PFSK-1 (cell line): ENCODE data around the gene PPP2R3C.

Experiments
- FOXP2 ChIP-seq: optimal IDR thresholded peaks from 2 replicates; pipeline ENCODE3; 2011; ENCODE audit warnings: borderline replicate concordance, control low read depth, inconsistent platforms; ENCODE audit not compliant: insufficient read depth; ENCODE audit errors: extremely low read length, extremely low read depth
- POLR2AphosphoS5 ChIP-seq: IDR thresholded peaks from 2 replicates; pipeline ENCODE4 v1.6.1; 2012; ENCODE audit warnings: low read depth, mild to moderate bottlenecking, control low read depth, low read length, moderate library complexity
- SIN3A ChIP-seq: IDR thresholded peaks from 2 replicates; pipeline ENCODE4 v1.6.1; 2012; ENCODE audit warnings: mild to moderate bottlenecking, low read length, moderate library complexity, borderline replicate concordance; ENCODE audit not compliant: insufficient read depth
- TAF1 ChIP-seq: IDR thresholded peaks from 2 replicates; pipeline ENCODE4 v1.6.1; 2012; ENCODE audit warnings: low read length, control low read depth, borderline replicate concordance; ENCODE audit not compliant: insufficient read depth
- TF ChIP-seq, protein P1 (sequence below), 2 experiments: IDR thresholded peaks; 2 replicates each; pipeline versions ENCODE4 v1.6.1 to v1.8.0; 2011 to 2012; ENCODE audit warnings: low read depth in 2 of 2, low read length in 2 of 2, control low read depth in 1 of 2, inconsistent platforms in 1 of 2, mild to moderate bottlenecking in 1 of 2, moderate library complexity in 1 of 2; ENCODE audit not compliant: insufficient read depth in 1 of 2

PPP2R3C gene

DNA sequence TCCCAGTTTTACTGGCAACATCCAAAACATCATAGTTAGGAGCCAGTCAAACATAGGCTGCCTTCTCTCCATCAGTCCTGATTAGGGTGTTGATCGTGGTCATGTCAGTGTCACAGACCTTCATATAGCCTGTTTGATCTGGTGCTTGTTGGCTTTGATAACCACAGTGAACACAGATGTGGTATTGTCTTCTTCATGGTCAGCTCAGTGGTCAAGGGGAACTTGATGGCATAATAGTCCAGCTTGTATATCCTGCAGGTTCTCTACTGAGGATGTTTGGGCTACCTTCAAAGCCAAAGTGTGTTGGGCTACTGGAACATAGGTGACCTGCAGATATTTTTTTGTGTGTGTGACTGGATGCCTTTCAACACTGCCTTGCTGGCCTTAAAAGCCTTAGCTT is 22.2 kb upstream of the PPP2R3C start:
- TF ChIP-seq, protein P1, sequence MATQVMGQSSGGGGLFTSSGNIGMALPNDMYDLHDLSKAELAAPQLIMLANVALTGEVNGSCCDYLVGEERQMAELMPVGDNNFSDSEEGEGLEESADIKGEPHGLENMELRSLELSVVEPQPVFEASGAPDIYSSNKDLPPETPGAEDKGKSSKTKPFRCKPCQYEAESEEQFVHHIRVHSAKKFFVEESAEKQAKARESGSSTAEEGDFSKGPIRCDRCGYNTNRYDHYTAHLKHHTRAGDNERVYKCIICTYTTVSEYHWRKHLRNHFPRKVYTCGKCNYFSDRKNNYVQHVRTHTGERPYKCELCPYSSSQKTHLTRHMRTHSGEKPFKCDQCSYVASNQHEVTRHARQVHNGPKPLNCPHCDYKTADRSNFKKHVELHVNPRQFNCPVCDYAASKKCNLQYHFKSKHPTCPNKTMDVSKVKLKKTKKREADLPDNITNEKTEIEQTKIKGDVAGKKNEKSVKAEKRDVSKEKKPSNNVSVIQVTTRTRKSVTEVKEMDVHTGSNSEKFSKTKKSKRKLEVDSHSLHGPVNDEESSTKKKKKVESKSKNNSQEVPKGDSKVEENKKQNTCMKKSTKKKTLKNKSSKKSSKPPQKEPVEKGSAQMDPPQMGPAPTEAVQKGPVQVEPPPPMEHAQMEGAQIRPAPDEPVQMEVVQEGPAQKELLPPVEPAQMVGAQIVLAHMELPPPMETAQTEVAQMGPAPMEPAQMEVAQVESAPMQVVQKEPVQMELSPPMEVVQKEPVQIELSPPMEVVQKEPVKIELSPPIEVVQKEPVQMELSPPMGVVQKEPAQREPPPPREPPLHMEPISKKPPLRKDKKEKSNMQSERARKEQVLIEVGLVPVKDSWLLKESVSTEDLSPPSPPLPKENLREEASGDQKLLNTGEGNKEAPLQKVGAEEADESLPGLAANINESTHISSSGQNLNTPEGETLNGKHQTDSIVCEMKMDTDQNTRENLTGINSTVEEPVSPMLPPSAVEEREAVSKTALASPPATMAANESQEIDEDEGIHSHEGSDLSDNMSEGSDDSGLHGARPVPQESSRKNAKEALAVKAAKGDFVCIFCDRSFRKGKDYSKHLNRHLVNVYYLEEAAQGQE (IDR thresholded peaks at IDR 0.05; ENCODE audit: insufficient read depth in 1 of 2, low read depth in 2 of 2, low read length in 2 of 2), result no peak
- no peak for TF ChIP-seq SIN3A
- TF ChIP-seq TAF1, result no peak
- TF ChIP-seq POLR2AphosphoS5, result no peak
- TF ChIP-seq FOXP2, result no peak

DNA sequence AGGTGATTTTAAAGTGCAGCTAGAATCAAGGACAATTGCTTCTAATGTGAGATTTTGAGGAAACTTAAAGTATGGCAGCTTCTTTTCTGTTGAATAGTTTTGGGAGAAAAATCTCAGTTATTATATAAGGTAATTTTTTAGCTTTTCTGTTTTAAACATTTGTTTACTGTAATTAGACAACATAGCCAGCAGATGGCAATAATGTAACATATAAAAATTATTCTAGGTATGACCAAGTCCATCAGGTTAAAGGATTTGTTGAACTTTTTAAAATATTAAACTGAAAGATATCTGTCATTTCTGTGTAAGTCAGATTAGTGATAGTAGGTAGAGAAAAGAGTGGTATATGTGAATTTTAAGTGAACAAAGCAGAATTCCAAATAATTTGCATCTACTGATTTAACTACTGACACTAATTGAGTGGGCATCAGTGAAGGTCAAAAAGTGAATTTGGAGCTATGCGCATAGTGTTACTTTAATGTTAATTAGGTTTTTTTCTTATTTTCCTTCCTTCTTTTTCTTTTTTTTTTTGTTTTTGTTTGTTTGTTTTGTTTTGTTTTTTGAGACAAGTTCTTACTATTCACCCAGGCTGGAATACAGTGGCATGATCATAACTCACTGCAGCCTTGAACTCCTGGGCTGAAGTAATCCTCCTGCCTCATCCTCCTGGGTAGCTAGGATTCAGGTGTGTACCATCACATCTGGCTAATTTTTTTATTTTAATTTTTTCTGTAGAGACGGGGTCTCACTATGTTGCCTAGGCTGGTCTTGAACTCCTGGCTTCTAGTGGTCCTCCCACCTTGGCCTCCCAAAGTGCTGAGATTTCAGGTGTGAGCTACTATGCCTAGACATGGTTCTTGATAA is 19.2 kb upstream of the PPP2R3C start:
- no peak for TF ChIP-seq POLR2AphosphoS5
- no peak for TF ChIP-seq TAF1
- no peak for TF ChIP-seq FOXP2
- no peak for TF ChIP-seq SIN3A
- TF ChIP-seq, protein P1 (IDR thresholded peaks at IDR 0.05; ENCODE audit: insufficient read depth in 1 of 2, low read depth in 2 of 2, low read length in 2 of 2), result no peak

DNA sequence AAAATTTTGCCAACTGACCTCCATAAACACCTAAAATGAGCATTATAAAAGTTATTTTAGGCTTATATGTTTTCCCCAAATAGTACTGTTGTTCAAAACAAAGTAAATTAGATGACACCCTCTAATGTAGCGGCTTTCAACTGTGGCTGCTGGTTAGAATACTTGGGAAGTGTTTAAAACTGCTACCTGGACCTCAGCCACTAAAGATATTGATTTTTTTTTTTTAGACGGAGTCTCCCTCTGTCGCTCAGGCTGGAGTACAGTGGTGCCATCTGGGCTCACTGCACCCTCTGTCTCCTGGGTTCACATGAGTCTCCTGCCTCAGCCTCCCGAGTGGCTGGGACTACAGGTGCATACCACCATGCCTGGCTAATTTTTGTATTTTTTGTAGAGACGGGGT is 16.8 kb upstream of the PPP2R3C start:
- TF ChIP-seq, protein P1 (IDR thresholded peaks at IDR 0.05; ENCODE audit: insufficient read depth in 1 of 2, low read depth in 2 of 2, low read length in 2 of 2), result no peak
- no peak for TF ChIP-seq TAF1

DNA sequence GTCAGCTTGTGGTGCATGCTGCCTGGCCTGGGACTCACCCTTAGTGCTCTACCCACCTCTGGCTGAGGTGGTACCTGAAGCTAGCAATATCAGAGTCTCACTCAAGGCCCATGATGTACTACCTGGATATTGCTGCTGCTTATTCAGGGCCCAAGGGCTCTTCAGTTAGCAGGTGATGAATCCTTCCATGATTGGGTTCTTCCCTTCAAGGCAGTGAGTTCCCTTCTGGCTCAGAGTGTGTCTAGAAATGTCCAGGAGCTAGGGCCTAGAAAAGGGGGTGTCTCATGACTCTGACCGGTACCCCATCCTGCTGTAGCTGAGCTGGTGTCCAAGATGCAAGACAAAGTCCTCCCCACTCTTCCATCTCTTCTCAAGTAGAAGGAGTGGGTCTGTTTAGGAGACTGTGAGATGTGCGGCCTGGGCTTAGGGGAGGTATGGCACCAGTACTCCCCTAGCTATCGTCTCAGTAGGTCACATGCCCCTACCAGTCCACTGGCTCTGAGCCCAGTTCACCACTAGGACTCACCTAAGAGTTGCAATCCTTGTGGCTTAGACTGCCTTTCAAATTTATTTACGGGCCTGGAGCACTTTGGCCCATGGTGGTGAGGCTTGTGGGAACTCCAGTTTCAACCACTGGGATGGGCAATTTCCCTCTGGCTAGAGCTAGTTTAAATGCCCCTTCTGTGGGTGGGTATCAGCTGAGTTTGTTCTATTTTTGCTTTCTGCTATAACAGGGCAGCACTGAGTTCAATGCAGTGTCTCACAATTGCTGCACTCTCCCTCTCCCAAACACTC is 12.7 kb upstream of the PPP2R3C start:
- TF ChIP-seq TAF1, result no peak
- TF ChIP-seq, protein P1 (IDR thresholded peaks at IDR 0.05; ENCODE audit: insufficient read depth in 1 of 2, low read depth in 2 of 2, low read length in 2 of 2), result no peak
